HG02840 (cell line): ENCODE measurements around the gene ITSN2.
"Not testable (repeated sequence)": the region's sequence is repeated elsewhere in the genome, so short reads cannot be mapped to it uniquely, and the experiment has no call there.

ENCODE experiments used
- ATAC-seq: cut with Tn5 transposase; IDR thresholded peaks from one replicate; pipeline ENCODE4 v1.9.1; 2021; ENCODE audit warnings: mild to moderate bottlenecking, moderate library complexity, moderate number of reproducible peaks; ENCODE audit not compliant: unreplicated experiment, low FRiP score

ITSN2 gene

DNA sequence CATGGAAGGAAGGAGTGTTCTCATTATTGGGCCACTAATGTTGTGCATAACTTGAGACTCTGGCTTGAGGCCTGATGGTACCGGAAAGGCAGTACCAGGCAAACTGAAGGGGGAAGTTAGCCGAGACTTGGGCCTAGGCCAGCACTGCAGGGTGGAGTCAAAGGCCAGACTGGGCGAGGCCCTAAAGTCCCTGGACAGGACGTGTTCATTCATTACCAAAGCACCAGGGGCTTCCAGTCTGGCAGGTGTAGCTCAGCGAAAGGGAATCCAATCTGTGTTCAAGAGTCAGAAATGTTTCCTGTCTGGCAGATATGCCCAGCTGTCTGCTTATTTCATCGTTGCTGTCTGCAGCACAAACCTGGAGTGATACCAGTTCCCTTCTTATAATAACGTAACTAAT lies 4.7 kb upstream of the ITSN2 start:
- ATAC-seq = no peak

DNA sequence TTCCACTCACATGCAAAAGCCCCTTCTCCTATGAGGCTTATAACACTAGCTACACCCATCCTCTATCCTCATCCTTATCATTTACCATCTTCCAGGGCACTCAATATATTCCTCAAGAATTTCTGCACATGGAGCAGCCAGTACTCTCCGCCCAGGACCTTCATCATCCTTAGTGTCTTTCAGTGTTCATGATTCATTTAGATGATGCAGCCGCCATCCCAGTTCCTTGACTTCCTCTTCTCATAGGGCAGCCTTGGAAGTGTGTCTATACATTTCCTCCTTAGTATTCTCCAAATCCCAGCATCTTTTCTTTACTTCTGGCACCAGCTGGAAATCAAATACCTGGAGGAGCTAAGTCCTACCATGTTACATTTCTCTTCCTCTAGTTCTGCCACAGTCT lies 3.0 kb upstream of the ITSN2 start:
- ATAC-seq = no peak

- no peak for ATAC-seq
Measured at GRCh38 chr2:24362253-24362652, 1.9 kb upstream of the ITSN2 start.

GRCh38 chr2:24360963-24361330 lies 611 bp upstream of the ITSN2 start:
- no peak for ATAC-seq

DNA sequence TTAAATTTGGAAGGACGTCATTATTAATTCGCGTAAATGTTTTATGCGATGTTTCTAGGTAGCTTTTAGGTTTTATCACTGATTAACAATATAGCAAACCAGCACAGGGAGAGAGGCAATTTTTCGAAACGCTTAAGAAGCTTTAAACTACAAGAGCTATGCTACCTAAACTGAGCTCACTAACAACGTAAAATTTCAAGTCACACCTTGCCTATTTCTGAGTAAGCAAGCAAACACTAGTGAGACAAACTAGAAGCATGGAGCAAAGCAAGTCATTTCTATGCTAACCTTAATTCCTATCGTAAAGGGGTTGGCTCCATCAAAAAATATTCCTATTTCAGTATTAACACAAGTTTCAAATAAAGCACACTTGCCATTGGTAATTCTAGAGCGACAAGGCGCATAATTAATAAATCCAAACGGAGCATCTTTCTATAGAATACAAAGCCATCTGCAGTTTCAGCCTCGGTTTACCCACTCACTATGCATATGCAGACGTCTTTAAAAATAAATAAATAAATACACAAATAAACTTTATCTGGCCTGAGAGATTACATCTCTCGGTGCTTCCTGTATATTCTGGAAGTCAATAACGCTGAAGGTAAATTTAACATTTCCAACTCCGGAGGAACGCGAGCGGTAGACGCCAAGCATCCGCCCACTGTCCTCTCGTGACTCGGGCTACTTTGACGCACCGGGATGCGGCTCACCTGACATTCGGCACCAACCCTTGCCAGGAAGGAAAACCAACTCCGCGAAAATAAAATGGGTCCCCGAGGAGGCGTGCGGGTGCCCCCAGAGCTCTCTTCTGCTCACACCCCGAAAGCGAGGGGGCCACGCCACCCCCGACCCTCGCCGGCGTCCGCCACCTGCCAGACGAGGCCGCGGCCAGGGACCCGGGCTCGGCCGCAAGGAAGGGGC lies 947 bp downstream of the ITSN2 start:
- ATAC-seq = no peak

- not testable (repeated sequence) for ATAC-seq
Measured at GRCh38 chr2:24357767-24358166, 2.6 kb downstream of the ITSN2 start.

DNA sequence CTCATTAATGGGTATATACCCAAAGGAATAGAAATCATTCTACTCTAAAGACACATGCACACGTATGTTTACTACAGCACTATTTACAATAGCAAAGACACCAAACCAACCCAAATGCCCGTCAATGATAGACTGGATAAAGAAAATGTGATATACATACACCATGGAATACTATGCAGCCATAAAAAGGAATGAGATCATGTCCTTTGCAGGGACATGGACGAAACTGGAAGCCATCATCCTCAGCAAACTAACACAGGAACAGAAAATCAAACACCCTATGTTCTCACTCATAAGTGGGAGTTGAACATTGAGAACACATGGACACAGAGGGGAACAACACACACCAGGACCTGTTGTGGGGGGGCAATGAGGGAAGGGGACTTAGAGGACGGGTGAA lies 3.2 kb downstream of the ITSN2 start:
- ATAC-seq = not testable (repeated sequence)

DNA sequence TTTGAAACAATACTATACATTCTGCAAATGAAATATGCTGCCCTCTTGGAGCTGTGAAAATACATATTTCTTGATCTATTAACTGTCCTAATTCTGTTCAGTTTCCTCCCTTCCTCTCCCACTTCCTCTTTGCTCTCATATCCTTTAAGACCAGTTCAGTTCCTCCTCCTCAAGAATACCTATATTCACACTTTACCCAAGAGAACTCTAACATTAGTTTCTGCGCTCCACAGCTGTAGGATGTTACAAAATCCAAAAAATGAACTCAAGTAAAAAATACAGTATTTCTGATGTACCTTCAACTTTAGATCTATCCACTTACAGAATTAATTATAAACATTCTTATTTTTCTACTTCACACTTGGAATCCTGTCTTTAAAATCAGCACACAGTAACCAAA lies 5.4 kb downstream of the ITSN2 start:
- ATAC-seq = no peak

DNA sequence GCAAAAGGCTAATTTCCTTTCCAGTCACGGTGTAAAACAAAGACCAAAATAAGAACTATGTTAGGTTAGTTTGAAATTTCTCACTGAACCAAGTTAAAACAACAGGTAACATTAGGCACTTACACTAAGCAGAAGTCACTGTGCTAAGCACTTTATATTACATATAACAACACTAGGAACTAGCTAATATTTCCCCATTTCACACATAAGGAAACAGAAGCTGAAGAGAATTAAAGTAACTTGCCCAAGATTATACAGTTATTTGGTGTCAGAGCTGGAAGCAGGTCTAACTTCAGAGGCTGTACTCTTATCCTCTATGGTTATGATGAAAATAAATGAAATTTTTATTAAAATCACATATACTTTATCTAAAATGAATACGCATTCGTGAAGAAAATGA lies 5.9 kb downstream of the ITSN2 start:
- no peak for ATAC-seq

DNA sequence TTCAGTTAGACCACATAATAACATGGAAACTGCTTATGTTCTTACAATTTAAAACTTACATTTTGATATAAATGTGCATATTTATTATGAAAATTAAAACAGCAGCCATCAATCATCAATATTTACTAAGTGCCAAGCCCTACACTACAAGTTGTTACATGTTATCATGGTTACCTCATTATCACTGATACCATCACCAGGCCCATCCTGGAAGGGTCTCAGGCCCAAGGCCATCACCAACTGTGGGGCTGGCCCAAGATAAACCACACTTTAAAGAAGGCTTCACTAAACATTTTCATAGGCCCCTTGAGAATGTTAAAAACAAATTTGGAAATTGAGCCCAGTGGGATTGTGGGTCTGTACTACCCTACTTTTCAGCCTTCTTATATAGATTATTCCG lies 6.4 kb downstream of the ITSN2 start:
- ATAC-seq = no peak

GRCh38 chr2:24353364-24353763 lies 7.0 kb downstream of the ITSN2 start:
- ATAC-seq = no peak

DNA sequence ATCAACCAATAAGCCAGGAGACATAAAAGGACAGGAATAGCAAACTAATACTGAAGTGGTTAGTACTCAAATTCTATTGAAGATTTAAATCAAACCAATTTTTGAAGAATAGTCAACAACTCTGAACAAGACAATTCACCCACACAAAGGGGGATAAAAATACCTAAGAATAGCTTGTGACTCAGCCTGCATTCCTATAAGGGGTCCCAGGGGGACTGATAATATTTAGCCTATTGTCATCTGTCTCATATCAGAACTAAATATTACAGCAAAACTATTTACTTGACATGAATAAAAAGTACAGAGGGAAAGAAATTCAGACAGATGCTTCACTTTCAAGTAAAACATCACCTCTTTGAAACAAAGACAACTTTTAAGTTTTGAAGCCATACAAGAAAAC lies 7.7 kb downstream of the ITSN2 start:
- no peak for ATAC-seq

DNA sequence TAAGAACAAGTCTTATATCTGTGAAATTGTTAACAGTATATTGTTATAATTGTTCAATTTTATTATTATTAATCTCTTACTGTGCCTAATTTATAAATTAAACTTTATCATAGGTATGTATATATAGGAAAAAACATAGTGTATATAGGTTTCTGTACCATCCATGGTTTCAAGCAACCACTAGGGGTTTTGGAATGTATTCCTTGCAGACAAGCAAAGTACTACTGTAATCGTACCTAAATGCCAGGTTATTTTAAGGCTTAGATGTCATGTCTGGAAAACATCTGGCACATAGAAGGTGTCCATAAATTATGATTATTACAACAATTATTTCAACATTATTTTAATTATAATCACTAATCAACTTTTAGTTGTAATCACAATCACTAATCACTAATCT lies 8.4 kb downstream of the ITSN2 start:
- no peak for ATAC-seq

DNA sequence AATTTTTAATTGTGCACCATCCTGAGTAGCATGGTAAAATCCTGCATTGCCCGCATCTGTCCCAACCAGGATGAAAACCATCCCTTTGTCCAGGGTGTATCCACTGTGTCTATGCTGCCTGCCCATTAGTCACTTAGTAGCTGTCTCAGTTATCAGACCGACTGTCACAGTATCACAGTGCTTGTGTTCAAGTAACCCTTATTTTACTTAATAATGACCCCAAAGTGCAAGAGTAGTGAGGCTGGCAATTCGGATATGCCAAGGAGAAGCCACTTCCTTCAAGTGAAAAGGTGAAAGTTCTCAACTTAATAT lies 8.8 kb downstream of the ITSN2 start:
- ATAC-seq = no peak

DNA sequence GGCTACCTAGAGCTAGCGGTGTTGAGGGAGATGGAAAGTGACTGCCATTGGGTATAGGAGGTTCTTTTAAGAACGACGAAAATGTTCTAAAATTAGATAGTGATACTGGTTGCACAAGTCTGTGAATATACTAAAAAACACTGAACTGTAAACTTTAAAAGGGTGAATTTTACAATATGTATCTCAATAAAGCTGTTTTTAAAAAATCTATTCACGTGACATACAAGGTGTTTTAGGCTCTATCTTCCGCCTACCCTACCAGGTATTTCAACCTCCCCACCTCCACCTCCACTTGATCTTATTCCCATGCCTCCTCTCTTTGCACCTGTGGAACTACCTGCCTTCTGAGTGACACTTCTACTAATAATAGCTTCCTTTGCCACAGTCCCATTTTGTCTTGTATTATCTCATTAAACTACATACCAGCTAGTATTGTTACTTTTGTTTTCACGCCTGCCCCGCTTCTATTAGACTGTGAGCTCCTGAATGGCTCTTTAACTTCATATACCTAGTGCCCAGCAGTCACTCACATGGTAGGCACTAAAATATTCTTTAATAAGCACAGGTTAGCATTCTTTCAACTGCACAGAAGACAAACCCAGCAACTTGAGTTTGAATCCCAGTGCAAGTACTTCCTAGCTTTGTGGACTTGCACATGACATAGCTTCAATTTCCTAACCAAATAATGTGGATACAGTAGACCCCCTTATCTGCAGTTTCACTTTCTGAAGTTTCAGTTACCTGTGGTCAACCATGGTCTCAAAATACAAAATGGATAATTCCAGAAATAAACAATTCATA lies 9.3 kb downstream of the ITSN2 start:
- no peak for ATAC-seq

DNA sequence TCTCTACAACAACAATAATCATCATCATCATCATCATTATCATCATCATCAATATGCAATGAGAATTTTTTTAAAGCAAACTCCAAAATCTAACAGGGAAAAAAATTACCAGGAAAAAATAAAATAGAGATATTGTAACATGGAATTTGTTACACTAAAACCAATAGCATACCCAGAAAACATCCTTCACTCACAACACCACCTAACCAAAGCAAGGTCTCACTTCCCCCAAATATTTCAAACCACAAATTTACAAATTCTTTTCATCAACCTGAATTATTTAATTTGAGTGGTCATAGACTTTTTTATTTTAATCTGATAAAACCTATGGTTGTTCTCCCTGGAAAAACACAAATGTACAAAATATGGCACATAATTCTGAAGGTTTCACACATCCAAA lies 11.2 kb downstream of the ITSN2 start:
- ATAC-seq = no peak

DNA sequence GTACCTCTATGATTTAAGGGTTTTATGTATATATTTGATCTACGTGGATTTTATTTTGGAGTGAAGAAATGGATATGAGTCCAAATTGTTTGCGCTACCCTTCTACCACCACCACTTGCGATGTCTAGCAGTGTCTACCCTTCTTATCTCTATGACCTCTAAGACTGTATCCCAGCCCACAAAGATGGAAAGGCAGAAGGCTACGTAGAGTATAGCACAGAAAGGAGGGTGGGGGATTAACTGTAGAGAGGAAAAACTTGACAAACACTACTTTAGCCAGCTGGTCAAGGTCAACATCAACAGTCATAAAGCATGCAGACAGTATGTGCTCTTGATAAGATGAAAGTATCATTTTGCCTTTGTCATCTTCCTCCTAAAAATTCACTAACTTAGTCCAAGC lies 14.4 kb downstream of the ITSN2 start:
- no peak for ATAC-seq

GRCh38 chr2:24343225-24343882 lies 17.0 kb downstream of the ITSN2 start:
- peak; percentile 50 for ATAC-seq

GRCh38 chr2:24342110-24342910 lies 18.0 kb downstream of the ITSN2 start:
- ATAC-seq = no peak

DNA sequence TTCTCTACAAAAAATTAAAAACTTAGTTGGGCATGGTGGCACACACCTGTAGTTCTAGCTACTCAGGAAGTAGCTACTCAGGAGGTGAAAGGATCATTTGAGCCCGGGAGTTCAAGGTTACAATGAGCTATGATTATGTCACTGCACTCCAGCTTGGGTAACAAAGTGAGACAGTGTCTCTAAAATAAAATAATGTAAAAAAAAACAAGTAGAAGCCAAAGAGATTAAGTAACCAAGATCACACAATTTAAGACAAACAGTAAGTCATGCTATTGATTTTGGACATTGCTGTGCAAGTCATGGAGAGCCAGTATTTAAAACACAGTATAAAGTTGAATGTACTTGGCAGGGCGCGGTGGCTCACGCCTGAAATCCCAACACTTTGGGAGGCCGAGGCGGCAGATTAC lies 20.5 kb downstream of the ITSN2 start:
- ATAC-seq = no peak

GRCh38 chr2:24339098-24339497 lies 21.2 kb downstream of the ITSN2 start:
- not testable (repeated sequence) for ATAC-seq
